GM12872 (cell line): Measurements from ENCODE around the gene CACNA2D2.

Experiments used
- CTCF ChIP-seq: IDR thresholded peaks from 3 replicates; pipeline ENCODE4 v1.5.1; 2011; ENCODE audit warnings: low read depth, mild to moderate bottlenecking, low read length, moderate library complexity; ENCODE audit not compliant: insufficient read depth

CACNA2D2 gene

GRCh38 chr3:50502584-50503423, 630 bp downstream of the CACNA2D2 start:
- no peak for TF ChIP-seq CTCF

- no peak for TF ChIP-seq CTCF
These were observed 1.2 kb downstream of the CACNA2D2 start for GRCh38 chr3:50502225-50502583.

- no peak for TF ChIP-seq CTCF
These were observed 7.6 kb downstream of the CACNA2D2 start for GRCh38 chr3:50495609-50496423.

DNA sequence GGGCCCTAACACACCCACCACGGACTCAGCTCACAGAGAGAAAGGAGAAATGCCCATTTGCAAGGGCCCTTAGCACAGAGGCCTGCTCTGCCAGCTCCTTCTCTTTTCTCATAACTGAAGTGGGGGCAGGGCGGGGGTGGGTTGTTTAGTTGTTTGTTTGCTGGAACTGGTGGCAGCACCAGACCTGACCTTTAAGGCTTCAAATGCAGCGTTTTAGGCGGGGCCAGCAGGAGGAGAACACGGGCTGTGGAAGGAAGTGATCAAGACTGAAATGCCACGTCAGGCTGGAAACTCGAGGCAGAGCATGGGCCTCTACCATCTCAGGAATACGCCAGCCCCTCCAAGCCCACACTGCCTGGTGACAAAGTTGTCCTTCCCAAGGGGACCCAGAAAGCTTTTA, 9.3 kb downstream of the CACNA2D2 start:
- no peak for TF ChIP-seq CTCF

GRCh38 chr3:50493623-50494022, 9.8 kb downstream of the CACNA2D2 start:
- TF ChIP-seq CTCF = no peak

GRCh38 chr3:50493086-50493485, 10.3 kb downstream of the CACNA2D2 start:
- TF ChIP-seq CTCF = no peak

DNA sequence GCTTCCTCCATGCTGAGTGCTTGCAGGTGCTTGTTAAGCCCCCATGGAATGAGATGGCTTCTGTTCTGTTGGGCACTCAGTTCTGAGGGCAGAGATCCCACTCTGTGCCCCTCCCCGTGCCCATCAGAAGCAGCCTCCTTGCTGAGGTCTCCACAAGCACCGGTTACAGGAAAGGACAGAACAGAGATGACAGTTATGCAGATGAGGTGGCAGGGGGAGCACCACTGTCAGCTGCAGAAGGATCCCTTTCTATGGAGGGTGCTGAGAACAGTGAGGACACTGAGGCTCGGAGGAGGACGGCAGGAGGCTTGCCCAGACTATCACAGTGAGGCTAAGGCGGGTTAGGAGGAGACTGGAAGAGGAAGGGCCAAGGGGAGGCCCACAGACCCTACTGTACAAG, 12.4 kb downstream of the CACNA2D2 start:
- no peak for TF ChIP-seq CTCF
